ENCODE measurements around the gene HLA-DMB.
A peak's percentile ranks its signal among the peaks of the same experiment; 100 is the strongest.

The HLA-DMB gene

GRCh38 chr6:32971581-32972352 lies 30.9 kb upstream of the HLA-DMB start:
- peak; percentile 99 for DNase-seq (ENCODE audit: low read depth)

- DNase-seq (ENCODE audit: low read depth) = no peak
These were observed 30.4 kb upstream of the HLA-DMB start for GRCh38 chr6:32971242-32971580.

- DNase-seq (ENCODE audit: low read depth) = peak; percentile 82
These were observed 29.8 kb upstream of the HLA-DMB start for GRCh38 chr6:32970413-32971241.

- DNase-seq (ENCODE audit: low read depth) = peak; percentile 73
These were observed 29.0 kb upstream of the HLA-DMB start for GRCh38 chr6:32969685-32970412.

- DNase-seq (ENCODE audit: low read depth) = peak; percentile 73
These were observed 28.2 kb upstream of the HLA-DMB start for GRCh38 chr6:32968867-32969684.

GRCh38 chr6:32968093-32968866 lies 27.5 kb upstream of the HLA-DMB start, which contains the start of gene BRD2:
Gene BRD2 (plus strand): TSS chr6:32968594. CDS start chr6:32972899, 4,305 bp downstream.
- DNase-seq (ENCODE audit: low read depth) = peak; percentile 95

- DNase-seq (ENCODE audit: low read depth) = no peak
These were observed 26.6 kb upstream of the HLA-DMB start for GRCh38 chr6:32967151-32968091.

GRCh38 chr6:32964776-32965175 lies 23.9 kb upstream of the HLA-DMB start:
- no peak for DNase-seq (ENCODE audit: low read depth)

GRCh38 chr6:32963866-32964265 lies 23.0 kb upstream of the HLA-DMB start:
- DNase-seq (ENCODE audit: low read depth) = no peak

GRCh38 chr6:32962213-32962826 lies 21.5 kb upstream of the HLA-DMB start:
- no peak for DNase-seq (ENCODE audit: low read depth)

- no peak for DNase-seq (ENCODE audit: low read depth)
These were observed 19.7 kb upstream of the HLA-DMB start for GRCh38 chr6:32960563-32960962.

GRCh38 chr6:32956176-32956575 lies 15.3 kb upstream of the HLA-DMB start:
- DNase-seq (ENCODE audit: low read depth) = no peak

GRCh38 chr6:32954986-32955802 lies 14.4 kb upstream of the HLA-DMB start:
- no peak for DNase-seq (ENCODE audit: low read depth)

- DNase-seq (ENCODE audit: low read depth) = no peak
These were observed 13.4 kb upstream of the HLA-DMB start for GRCh38 chr6:32954267-32954666.

GRCh38 chr6:32953775-32954174 lies 12.9 kb upstream of the HLA-DMB start:
- DNase-seq (ENCODE audit: low read depth) = no peak

- DNase-seq (ENCODE audit: low read depth) = peak; percentile 61
These were observed 12.2 kb upstream of the HLA-DMB start, which contains the start of gene HLA-DMA for GRCh38 chr6:32952817-32953739. Gene HLA-DMA (minus strand): TSS chr6:32953097. CDS start chr6:32953036, 61 bp downstream.

- DNase-seq (ENCODE audit: low read depth) = no peak
These were observed 9.6 kb upstream of the HLA-DMB start for GRCh38 chr6:32950449-32950848.

Data from activated T-cell treated with anti-CD3 and anti-CD28 coated beads for 24 hours (primary cell).